GM18520 (cell line): ENCODE measurements around the gene SLIT3.

Source experiments
- ATAC-seq: cut with Tn5 transposase; IDR thresholded peaks from one replicate; pipeline ENCODE4 v1.9.1; 2021; ENCODE audit not compliant: unreplicated experiment

SLIT3 gene

DNA sequence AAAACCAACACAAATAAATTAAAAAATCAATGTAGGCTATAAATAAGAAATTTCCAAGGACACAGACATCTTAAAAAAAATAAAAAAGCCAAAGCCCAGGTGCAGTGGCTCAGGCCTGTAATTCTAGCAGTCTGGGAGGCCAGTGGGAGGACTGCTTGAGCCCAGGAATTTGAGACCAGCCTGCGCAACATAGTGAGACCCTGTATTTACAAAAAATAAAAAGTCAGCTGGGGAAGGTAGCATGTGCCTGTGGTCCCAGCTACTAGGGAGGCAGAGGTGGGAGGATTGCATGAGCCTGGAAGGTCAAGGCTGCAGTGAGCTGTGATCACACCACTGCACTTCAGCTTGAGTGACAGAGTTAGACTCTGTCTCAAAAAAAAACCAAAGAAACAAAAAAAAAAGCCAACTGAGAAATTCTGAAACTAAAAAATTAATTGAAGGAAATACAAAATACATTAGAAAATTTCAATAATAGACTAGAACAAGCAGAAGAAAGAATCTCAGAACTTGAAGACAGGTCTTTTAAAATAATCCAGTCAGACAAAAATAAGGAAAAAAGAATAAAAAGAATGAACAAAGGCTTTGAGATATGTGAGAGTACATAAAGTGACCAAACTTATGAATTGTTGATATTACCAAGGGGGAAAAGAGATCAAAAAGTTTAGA, 572.3 kb downstream of the SLIT3 start:
- no peak for ATAC-seq

DNA sequence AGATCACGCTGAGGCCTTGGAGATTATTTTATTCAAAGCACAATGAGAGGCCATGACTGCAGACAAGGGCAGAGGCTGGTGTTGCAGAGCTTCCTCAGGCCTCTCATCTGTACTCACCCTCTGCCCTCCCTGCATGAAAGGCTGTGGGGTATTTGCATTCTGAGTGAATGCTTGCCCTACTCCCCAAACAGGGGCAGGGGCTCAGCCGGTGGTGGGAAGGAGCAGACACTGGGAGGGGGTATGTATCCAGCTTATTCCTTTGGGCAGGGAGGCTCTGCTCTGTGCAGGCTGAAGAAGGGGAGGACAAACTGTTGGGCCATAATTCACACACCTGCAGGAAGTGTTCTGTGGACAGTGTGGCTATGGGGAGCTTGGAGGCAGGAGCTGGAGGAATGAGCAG, 573.4 kb downstream of the SLIT3 start:
- no peak for ATAC-seq

DNA sequence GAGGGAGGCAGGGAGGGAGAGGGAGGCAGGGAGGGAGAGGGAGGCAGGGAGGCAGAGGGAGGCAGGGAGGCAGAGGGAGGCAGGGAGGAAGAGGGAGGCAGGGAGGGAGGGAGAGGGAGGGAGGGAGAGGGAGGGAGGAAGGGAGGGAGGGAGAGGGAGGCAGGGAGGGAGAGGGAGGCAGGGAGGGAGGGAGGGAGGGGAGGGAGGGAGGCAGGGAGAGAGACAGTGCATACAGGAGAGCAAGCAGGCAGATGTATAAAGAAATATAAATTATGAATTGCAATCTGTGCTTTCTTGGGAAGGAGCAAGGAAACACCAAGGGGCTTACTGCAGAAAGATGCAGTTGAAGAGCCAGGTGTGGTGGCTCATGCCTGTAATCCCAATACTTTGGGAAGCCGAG, 574.6 kb downstream of the SLIT3 start:
- no peak for ATAC-seq

DNA sequence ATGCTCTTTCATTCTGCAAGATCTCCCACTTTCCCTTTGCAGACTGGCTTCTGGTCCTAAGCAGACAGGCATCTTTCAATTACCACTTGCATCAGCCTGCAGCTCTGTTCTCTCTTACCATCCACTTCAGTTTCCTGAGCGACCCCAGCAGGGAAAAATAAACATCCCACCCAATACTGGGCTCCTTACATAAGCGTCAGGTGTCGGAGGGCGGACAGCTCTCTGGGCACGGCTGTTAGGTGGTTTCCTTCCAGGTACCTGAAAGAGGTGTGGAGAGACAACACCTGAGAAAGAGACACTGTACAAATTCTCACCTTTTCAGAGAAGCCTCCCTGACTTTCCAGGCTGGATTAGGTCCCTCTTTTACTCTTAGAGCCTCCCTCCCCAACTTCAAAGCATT, 576.7 kb downstream of the SLIT3 start:
- no peak for ATAC-seq

DNA sequence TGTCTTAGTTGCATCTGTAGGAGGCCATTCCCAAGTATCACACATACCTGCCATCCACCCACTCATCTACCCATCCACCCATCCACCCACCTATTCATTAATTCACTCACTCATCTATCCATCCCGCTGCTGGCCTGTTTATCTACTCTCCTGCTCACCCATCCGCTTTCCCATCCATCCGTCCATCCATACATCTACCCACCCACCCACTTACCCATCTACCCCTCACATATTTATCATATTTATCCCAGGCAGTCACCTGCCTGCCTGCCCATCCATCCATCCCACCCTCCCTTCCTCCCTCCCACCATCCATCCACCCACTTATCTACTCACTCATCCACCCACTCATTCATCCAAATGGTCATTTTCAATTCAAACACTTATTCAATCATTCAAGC, 577.9 kb downstream of the SLIT3 start:
- no peak for ATAC-seq

DNA sequence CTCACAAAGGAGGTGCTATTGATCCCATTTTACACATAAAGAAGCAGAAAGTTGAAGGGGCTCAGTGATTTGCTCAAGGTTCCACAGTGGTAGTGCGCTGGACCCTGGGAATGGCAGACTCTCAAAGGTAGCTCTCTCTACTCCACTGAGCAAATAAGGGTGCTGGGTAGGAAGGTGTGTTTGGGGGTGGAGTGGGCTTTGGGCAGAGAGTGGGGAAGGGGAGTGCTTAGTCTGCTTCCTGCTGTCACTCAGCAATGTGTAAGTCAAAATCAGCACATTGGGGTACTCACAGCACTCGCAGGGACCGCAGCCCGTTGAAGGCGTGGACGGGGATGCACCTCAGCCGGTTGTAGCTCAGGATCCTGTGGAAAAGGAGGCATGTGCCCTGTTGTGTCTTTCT, 579.0 kb downstream of the SLIT3 start:
- ATAC-seq: no peak

DNA sequence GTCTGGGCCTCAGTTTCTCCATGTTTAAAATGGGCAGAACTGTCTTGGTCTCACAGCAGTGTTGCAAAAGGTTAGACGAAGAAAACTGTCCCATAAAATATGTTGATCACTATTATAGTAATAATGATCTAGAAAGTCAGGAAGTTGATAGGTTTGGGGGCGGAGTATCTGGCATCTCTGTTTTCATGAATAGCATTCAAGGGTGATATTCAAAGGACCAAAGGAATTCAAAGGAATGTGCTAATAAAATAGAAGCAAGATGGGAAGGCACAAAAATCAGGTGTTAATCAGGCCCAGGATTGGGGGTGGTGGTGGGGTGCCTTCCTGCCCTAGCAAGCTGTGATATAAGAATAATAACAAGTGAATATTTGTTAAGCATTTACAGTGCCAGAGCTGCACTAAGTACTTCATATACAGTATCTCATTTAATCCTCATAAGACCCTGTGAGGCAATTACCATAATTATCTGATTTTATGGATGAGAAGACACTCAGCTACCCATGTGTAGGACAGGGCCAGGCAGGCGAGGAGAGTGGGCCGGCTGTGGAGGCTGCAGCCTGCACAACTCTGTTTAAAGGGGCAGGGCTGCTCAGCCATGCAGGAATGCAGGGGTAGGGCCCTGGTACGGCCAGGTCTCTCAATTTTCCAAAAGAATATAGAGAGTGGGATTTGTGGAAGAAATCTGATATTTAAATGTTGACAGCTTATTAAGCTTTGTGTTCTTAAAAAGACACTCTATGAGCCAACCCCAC, 579.8 kb downstream of the SLIT3 start:
- no peak for ATAC-seq

DNA sequence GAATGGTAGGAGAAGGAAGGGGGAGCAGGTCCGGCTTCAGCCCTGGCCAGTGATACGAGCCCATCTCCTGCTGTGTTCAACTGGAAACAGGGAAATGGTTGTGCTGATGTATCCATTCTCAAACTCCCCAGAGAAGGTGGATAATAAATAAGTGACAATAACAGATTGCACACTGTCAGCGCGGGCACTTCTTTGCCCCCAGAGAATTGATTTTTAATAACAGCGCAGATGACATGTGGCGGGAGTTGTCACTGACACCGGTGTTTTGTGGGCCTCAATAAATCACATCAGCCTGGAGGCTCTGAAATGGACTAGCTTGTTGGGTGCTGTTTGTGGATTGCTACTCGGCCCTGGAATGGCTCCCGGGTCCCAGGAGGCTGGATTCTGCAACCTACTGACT, 580.4 kb downstream of the SLIT3 start:
- ATAC-seq: no peak

DNA sequence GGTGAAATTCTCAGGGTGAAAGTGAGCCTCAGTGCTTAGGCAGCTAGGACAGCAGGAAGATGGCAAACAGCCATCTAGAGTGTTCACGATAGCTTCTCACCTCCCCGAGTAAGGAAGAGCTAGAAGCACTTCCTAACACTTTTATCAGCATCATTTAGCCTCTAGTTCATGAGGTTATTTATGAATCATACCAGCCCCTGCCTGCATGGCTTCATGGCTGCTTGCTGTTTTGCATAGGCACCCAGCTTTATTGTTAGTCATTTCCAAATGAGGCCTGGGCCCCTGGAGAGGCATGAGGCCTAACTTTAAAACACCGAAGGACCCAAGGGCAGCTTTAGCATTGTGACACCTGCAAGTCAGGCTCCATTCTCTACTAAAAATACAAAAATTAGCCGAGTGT, 586.9 kb downstream of the SLIT3 start:
- ATAC-seq: peak; percentile 67

DNA sequence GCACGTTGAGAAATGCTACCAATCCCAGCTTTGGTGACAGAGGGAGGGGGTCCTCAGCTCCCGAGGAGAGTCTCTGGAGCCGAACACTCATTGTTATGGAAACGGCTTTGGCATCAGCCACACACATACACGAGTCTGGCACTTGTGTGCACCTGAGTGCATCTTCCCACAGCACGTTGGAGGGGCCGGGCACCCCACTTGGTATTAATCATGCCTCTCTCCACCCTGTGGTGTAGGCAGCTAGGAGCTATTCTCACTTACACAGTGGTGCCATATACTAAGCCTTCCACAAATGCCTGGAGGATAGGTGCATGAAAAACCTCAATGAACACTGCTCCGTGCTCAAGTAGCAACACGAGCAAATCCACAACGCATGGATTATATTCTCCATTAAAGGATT, 587.9 kb downstream of the SLIT3 start:
- no peak for ATAC-seq

DNA sequence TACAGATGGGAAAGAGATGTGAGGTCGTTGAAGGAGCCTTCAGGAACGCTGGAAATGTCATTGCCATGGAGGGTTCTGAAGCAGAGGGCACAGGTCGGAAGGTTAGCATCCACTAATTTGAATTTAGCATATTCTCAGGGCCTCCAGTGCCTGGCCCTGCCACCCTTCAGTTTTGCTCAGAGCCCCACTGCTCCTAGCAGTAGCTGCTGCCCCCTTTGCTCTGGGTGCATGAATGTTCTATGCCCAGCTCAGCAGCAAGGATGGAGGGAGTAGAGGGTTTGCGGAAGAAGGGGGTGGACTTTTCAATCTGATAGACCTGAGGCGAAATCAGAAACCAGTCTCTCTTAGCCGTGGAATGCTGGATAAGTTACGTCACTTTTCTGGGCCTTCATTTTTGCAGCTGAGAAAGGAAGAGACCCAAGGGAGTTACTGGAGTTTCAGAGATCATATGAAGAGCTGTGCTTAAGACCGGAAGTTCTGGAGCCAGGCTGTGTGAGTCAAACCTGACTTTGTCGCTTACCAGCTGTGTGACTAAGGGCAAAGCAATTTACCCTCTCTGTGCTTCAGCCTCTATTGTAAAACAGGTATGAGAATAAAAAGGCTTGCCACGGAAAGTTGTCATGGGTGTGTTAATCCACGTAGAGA, 588.5 kb downstream of the SLIT3 start:
- ATAC-seq: no peak

DNA sequence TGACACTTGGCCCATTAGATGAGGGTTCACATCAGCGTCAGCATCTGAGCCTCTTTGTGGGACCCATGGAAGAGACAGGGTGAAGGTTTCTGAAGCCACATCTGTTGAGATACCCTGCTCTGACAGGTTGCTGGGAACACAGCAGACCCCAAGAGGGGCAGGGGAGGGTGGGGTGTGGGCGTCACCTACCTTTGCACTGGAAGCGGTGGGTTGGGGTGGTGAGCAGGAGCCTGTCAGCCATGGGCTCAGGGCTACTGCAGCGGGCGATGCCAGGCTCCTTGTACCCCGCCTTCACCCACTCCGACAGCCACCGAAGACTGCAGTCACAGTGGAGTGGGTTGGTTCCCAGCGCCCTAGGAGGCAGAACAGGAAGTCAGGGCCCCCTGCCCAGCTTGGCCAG, 590.2 kb downstream of the SLIT3 start:
- no peak for ATAC-seq

DNA sequence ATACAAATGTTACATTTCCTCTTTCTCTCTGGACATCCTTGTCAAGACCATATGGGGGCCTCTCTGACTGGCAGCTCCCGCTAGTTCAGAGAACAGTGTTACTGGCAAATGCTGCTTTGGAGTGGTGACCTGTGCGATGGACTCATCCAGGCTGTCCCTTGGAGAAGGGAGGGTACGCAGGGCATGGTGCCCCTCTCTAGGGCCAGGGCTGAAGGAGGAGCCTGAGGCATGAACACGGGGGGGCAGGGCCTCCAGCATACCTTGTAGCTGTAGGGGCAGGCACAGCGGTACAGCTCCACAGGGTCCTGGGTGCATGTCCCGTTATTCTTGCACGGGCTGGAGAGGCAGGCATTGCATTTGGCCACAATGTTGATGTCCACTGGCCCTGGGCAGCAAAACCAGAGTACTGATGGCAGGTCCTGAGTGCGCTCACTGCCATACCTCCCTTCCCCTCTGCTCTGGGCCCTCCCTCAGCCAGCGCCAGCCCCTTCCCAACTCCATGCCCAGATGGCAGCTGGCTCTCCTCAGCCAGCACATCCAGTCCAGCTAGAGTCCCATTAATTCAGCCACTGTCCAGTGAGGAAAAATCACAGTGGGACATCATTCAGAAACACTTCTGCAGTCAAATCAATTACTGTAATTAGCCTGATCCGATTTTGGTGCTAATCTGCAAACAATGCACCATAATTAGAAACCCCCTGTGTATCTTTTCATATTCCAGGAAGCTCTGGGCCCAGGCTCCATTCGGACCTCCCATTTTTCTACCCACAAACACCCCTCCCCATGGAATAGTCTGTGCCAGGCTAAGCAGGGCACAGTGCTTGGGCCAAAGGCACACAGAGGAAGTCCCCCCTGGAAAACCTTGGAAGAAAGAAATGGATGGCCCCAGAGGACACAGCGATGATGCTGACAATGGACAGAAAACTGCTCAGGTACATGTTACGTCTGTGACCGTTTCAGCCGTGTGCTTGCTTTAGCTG, 592.9 kb downstream of the SLIT3 start:
- ATAC-seq: no peak

DNA sequence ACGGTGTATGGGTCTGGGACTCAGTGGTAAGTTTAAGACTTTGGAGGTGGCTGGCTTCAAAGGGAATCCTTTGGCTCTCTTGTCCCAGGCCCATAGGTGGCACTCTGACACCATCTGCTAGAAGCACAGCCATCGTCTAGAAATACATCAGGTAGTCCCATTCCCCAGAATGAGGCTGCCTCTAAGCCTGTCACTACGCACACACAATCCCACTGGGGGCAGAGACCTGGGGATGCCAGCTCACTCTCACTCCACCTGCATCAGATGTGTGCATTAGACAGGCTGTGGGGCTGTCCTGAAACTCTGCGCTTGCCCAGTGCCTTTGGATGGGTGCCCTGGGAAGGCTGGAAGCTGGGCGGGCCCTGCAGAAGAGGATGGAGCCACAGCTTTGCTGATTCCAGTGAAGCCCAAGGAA, 594.3 kb downstream of the SLIT3 start:
- no peak for ATAC-seq

DNA sequence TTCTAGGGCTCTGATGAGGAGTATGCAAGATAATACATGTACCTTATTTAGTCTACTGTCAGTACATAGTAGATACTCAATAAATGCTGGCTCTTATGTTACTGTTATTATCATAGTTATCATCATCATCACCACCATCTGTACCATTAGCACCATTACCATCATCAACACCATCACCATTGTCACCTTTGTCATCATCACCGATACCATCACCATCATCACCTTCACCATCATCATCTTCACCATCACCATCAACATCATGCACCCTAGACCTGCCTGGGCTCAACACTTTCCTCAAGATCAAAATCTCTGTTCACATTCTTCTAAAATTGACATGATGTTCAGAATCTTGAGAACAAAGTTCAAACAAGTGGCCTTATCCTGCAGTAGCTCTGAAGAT, 595.6 kb downstream of the SLIT3 start:
- no peak for ATAC-seq

DNA sequence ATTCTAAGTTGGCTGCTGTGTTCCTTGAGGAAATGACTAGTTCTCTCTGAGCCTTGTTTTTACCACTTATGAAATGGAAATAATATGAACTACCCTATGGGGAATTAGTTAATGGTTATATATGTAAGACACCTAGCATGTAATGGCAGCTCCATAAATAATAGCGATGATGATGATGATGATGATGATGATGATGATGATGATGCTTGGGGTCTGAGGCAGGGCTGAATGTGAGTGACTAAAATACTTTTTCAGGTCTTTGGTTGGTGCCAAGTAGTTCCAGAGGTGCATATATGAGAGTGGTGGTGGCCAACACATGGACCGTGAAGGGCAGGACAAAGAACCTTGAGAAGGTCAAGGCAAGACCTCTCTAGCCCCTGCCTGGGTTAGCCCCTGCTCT, 598.4 kb downstream of the SLIT3 start:
- ATAC-seq: no peak

DNA sequence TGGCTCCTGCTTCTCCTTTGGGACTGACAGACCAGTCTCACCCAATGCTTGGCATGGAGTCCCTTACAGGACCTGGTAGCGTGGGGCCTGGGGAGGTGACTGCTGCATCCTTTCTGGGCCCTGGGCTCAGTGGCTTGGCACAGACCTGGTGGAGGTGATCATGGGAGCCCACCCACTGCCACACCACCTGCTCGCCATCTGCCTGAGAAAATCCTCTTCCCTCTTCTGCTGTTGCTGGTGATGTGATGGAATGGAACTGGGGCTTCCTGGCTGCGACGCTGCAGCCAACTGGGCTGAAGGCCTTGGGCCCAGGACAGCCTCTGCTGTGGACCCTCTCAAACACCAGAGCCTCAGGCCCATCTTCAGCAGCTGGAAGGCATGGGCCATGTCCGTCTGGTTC, 599.3 kb downstream of the SLIT3 start:
- ATAC-seq: no peak

DNA sequence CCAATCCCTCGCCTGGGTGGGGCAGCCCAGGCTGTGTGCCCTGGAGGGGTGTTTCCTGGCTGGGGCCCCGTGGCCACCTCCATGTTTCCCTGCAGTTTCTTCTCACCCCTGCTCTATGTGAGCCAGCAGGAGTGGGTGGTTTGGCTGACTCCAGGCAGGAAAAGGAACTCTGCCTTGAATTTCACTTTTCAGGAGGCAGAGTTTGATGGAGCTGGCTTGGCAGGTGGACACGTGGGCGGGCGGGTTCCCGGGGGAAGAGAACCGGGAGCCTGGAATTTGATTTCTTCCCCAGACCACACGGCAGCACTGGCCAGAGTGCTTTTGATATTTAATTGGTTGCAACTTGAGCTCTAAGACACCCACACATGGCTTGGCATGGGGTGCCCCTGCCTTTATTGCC, 601.9 kb downstream of the SLIT3 start:
- no peak for ATAC-seq

DNA sequence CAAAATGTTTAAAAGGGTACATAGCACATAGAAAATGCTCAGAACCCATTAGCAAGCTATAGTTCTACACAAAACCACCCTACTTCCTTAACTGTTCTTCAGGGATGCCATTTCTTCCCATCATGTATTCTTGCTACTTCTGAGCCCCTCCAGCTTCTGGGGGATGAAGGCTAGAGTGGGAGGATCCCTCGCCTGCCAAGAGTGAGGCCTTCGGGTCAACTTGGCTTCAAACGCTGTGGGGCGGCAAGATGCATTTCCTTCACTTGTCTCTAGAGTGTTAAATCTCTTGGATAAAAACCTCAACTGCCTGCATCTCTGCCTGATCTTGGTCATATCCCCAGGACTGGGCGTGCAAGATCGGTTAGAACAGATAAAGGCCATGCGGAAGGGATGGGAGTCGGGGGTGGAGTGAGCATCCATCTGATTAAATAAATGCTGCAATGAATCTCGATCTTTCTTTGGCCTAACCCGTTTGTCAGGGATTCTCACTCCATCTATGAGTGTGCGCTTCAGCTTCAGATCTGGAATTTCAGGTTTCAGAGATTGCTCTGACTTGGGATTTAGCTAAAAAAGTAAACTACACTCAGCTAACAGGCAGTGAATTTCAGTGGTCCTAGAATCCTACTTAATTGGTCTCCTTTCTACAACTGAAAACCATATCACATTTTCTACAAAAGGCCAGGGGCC, 603.8 kb downstream of the SLIT3 start:
- no peak for ATAC-seq

DNA sequence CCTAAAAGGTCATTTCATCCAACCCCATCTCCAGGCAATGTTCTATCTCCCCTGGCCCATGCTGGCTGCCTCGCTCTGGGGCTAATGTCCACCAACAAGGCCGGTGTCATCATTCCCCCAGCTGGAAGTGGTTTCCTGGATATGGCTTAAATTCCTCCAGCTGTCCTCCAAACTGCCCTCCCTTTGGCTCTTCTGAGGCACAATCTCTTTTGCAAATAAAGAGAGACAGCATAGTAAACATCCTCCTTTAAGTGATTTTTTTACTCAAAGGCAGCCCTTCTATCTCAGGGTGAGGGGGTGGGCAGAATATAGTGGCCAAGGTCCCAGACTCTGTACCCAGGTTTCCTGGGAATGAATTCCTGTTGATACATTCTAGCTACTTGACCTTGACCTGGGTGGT, 604.3 kb downstream of the SLIT3 start:
- ATAC-seq: no peak
